Skeletal muscle satellite cell (primary cell): Measurements from ENCODE around the gene PPP1R2.

Experiments used
- H3K27me3 ChIP-seq: 2 replicates; pipeline ENCODE4 v1.7.0; 2013; ENCODE audit warnings: low read length; ENCODE audit not compliant: control insufficient read depth, insufficient read depth
- H3K36me3 ChIP-seq: 2 replicates; pipeline ENCODE4 v1.7.0; 2013; ENCODE audit warnings: mild to moderate bottlenecking, control low read depth, low read length; ENCODE audit not compliant: insufficient read depth
- H3K4me1 ChIP-seq: 2 replicates; pipeline ENCODE4 v1.7.0; 2013; ENCODE audit warnings: low read length; ENCODE audit not compliant: control insufficient read depth, insufficient read depth
- H3K4me2 ChIP-seq: 2 replicates; pipeline ENCODE4 v1.7.0; 2013; ENCODE audit warnings: mild to moderate bottlenecking, low read length
- H3K4me3 ChIP-seq: 2 replicates; pipeline ENCODE4 v1.7.0; 2013; ENCODE audit warnings: low read length
- H3K9ac ChIP-seq: 2 replicates; pipeline ENCODE4 v1.7.0; 2013; ENCODE audit warnings: mild to moderate bottlenecking, low read depth, low read length, moderate library complexity
- H3K9me3 ChIP-seq: replicated peaks from 2 replicates; pipeline ENCODE4 v1.7.0; 2013; ENCODE audit warnings: mild to moderate bottlenecking, control low read depth, low read length

The PPP1R2 gene

GRCh38 chr3:195579281-195579680, 36.2 kb upstream of the PPP1R2 start:
- H3K4me1 ChIP-seq = peaks cover 7% of the 10 kb centered on the region
- H3K4me2 ChIP-seq = no peak overlapping the region
- no peak overlapping the region for H3K4me3 ChIP-seq
- no peaks in the 10 kb centered on the region for H3K9me3 ChIP-seq
- no peaks in the 10 kb centered on the region for H3K36me3 ChIP-seq
- no peak overlapping the region for H3K9ac ChIP-seq
- H3K27me3 ChIP-seq = peaks cover 13% of the 10 kb centered on the region

DNA sequence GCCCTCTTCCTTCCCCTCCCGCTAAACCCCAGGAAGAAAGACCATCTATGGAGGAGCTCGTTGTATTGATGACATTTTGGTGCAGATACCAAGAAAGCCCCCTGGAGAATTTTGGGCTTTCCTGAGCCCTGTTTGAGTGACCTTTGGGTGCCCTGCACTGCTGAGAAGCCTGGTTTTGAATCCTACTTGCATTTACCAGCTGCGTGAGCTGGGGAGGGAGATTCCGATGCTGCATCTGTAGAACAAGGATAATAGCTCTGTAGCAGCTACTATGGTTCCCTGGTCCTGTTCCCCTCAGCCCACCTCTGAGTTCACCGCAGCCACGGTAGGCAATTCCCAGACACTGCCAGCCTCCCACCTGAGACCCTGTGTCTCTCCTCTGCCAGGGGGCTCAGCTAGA, 35.4 kb upstream of the PPP1R2 start:
- H3K27me3 ChIP-seq = peaks cover 19% of the 10 kb centered on the region
- no peaks in the 10 kb centered on the region for H3K36me3 ChIP-seq
- no peak overlapping the region for H3K9ac ChIP-seq
- H3K4me1 ChIP-seq = peaks cover under 1% of the 10 kb centered on the region
- H3K4me2 ChIP-seq = no peak overlapping the region
- H3K4me3 ChIP-seq = no peak overlapping the region
- no peaks in the 10 kb centered on the region for H3K9me3 ChIP-seq

DNA sequence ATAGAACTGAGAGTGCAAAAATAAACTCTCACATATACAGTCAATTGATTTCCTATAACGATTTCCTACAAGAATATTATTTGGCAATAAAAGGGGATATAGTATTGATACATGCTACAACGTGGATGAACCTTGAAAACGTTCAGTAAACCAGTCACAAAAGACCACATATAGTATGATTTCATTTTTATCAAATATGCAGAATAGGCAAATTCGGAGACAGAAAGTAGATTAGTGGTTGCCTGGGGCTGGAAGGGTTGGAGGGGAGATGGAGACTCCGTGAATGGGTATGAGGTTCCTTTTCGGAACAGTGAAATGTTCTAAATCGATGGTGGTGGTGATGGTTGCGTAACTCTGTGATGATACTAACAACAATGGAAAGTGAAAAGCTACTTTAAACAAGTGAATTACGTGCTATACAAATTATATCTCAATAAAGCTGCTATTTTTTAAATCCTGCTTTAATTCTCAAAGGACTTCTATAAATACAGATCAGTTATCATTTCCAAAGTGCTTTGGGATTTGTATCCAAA, 34.6 kb upstream of the PPP1R2 start:
- H3K4me3 ChIP-seq = no peak overlapping the region
- peaks cover 25% of the 10 kb centered on the region for H3K27me3 ChIP-seq
- no peaks in the 10 kb centered on the region for H3K36me3 ChIP-seq
- H3K4me1 ChIP-seq = no peaks in the 10 kb centered on the region
- no peak overlapping the region for H3K4me2 ChIP-seq
- H3K9ac ChIP-seq = no peak overlapping the region
- H3K9me3 ChIP-seq = no peaks in the 10 kb centered on the region

DNA sequence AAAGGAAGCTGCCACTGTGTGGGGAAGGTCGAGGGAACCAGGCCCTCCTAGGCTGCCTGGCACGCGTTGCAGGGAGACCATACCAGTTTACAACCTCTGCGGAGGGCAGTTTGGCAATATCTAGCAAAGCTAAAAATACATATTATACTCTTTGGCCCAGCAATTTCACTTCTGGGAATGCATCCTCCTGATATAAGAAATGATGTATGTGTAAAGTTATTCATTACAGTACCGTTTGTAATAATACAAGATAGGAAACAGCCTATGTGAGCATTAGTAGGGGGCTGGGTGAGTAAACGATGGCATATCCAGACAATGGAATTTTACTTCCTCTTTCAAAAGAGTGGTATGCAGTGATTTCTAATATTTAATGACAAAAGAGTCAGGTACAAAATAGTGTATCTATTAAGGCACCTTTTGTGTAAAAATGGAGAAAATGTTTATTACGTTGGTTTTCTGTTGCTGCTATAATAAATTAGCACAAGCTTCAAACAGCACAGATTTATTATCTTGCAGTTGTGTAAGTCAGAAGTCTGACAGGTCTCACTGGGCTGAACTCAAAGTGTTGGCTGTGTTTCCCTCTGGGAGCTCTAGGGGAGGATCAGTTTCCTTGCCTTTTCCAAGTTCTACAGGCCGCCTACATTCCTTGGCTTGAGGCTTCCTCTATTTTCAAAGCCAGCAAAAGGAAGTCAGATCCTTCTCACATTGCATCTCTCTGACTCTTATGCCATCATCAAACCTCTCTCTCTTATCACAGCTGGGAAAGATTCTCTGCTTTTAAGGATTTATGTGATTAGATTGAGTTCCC, 31.6 kb upstream of the PPP1R2 start:
- Histone ChIP-seq H3K4me3 (no peak overlapping the region), H3K36me3 (no peaks in the 10 kb centered on the region), H3K4me1 (no peaks in the 10 kb centered on the region), H3K9me3 (no peaks in the 10 kb centered on the region), H3K9ac (no peak overlapping the region), H3K4me2 (no peak overlapping the region), H3K27me3 (peaks cover 39% of the 10 kb centered on the region)

DNA sequence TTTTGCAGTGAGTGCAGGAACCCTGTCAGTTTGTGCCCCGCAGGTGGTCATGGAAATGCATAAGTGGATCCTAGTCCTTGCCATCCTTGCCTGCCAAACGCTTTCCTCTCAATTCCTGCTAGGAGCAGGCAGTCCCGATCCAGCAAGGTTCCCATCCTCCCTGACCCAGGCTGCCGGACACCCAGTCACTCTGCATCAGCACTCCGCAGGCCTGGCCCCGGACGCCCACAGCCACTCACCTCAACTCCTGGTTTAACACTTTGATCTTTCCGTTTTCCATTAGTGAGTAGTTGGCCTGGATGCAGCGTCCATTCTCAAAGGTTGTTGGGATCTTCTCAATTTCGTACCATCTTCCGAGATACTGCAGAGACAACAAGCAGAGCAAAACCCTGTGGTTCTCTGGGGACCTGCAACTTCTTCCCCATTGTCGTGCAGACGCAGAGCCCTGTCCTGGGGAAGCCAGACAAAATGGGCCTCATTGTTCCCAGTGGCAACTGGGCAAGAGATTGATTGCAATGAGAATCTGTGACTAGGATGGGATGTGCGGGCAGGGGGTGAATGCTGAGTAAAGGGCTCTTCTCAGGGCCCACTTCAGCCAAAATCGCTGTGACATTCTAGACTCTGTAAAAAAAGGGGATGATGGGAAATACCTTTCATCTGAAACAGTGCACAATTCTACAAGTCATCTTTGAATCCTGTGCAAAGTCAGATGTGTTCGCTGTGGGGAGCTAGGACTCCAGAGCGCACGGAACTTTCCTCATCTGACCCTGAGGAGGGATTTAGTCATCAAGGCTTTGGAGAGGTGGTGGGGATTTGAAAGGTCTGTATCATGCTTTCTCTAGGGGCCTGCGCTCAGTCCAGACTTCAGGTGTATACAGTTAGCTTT, 30.7 kb upstream of the PPP1R2 start:
- Histone ChIP-seq H3K4me1 (no peaks in the 10 kb centered on the region), H3K27me3 (peaks cover 37% of the 10 kb centered on the region), H3K9ac (no peak overlapping the region), H3K4me3 (no peak overlapping the region), H3K9me3 (no peaks in the 10 kb centered on the region), H3K4me2 (no peak overlapping the region), H3K36me3 (no peaks in the 10 kb centered on the region)

GRCh38 chr3:195571361-195571760, 28.2 kb upstream of the PPP1R2 start:
- no peak overlapping the region for H3K4me2 ChIP-seq
- no peaks in the 10 kb centered on the region for H3K36me3 ChIP-seq
- H3K9ac ChIP-seq = no peak overlapping the region
- H3K4me1 ChIP-seq = no peaks in the 10 kb centered on the region
- H3K9me3 ChIP-seq = no peaks in the 10 kb centered on the region
- H3K27me3 ChIP-seq = peaks cover 55% of the 10 kb centered on the region
- no peak overlapping the region for H3K4me3 ChIP-seq

GRCh38 chr3:195570912-195571311, 27.8 kb upstream of the PPP1R2 start:
- Histone ChIP-seq H3K9ac (no peak overlapping the region), H3K36me3 (no peaks in the 10 kb centered on the region), H3K4me2 (no peak overlapping the region), H3K4me3 (no peak overlapping the region), H3K4me1 (no peaks in the 10 kb centered on the region), H3K27me3 (peaks cover 60% of the 10 kb centered on the region), H3K9me3 (no peaks in the 10 kb centered on the region)

GRCh38 chr3:195570344-195570743, 27.2 kb upstream of the PPP1R2 start:
- no peaks in the 10 kb centered on the region for H3K4me1 ChIP-seq
- no peak overlapping the region for H3K4me2 ChIP-seq
- no peak overlapping the region for H3K4me3 ChIP-seq
- H3K27me3 ChIP-seq = peaks cover 66% of the 10 kb centered on the region
- no peak overlapping the region for H3K9ac ChIP-seq
- no peaks in the 10 kb centered on the region for H3K9me3 ChIP-seq
- H3K36me3 ChIP-seq = no peaks in the 10 kb centered on the region

GRCh38 chr3:195568630-195569029, 25.5 kb upstream of the PPP1R2 start:
- peaks cover 68% of the 10 kb centered on the region for H3K27me3 ChIP-seq
- no peak overlapping the region for H3K4me3 ChIP-seq
- no peaks in the 10 kb centered on the region for H3K4me1 ChIP-seq
- no peak overlapping the region for H3K4me2 ChIP-seq
- no peaks in the 10 kb centered on the region for H3K9me3 ChIP-seq
- no peaks in the 10 kb centered on the region for H3K36me3 ChIP-seq
- H3K9ac ChIP-seq = no peak overlapping the region

GRCh38 chr3:195566797-195567196, 23.7 kb upstream of the PPP1R2 start:
- H3K4me2 ChIP-seq = no peak overlapping the region
- H3K36me3 ChIP-seq = no peaks in the 10 kb centered on the region
- H3K27me3 ChIP-seq = peaks cover 62% of the 10 kb centered on the region
- no peaks in the 10 kb centered on the region for H3K9me3 ChIP-seq
- no peak overlapping the region for H3K9ac ChIP-seq
- H3K4me3 ChIP-seq = no peak overlapping the region
- H3K4me1 ChIP-seq = no peaks in the 10 kb centered on the region

DNA sequence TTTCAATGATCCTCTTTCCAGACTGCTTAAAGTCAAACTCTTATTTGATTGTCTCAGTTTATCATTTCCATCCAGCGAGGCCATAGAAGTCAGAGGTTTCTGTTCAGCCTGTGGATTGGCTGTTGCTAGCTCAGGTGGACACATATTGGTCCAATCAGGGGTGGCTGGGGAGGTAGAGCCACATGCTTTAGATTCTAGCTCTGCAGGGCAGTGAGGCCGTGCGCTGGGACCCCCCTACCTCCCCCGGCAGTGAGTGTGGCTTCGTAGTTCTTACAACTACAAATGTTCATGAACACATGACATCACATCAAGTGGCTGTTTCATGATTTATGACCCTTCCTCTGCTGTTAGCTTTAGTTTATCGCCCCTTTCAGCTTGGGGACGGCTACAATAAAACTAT, 22.6 kb upstream of the PPP1R2 start:
- H3K4me3 ChIP-seq = no peak overlapping the region
- H3K4me2 ChIP-seq = no peak overlapping the region
- peaks cover 53% of the 10 kb centered on the region for H3K27me3 ChIP-seq
- no peaks in the 10 kb centered on the region for H3K9me3 ChIP-seq
- no peaks in the 10 kb centered on the region for H3K36me3 ChIP-seq
- no peak overlapping the region for H3K9ac ChIP-seq
- no peaks in the 10 kb centered on the region for H3K4me1 ChIP-seq
